ENCODE results near the gene PLEKHH2. TPM values are rescaled to one million over a fixed set of nuclear protein-coding genes. Genes with fewer than 3 reads are reported as not detected.

Gene PLEKHH2
- total and polyA plus RNA-seq, 2 of the 13 experiments (the other 11 are each of a cell fraction or from before 2014, with no cell fraction given), result 1.1 to 3.0 TPM

DNA sequence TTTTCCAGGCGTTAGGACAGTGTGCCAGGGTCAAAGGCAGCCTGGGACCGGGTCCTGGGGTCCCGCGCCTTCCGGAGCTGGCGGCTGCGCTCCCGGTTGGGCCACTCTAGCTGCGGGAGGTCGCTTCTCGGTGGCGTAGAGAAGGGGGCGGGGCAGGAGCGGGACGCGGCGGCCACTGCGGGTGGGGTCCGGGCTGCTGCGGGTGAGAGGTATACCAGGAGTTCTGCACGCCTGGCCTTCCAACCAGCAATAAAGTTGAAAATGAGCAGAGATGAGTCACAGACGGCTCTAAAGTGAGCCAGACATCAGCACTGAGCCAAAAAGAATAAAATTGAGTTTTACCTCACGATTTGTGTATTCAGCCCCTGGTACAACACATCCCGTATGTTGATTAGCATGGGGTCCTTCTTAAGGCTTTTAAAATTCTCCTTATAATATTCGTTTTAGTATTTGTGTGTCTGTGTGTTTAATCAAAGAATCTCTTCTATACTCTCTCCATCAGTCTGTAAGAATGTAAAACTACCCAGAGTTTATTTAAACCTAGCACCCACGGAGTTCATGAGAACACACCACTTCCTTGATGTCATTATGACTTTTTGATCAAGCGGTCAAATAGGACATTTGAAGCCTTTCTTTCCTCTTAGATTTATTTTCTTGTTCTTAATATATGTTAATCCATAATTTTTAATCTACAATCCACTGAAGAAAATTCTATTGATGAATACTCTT, 39.4 kb downstream of the PLEKHH2 start, which contains the start of gene C1GALT1C1L (continued):
- TF ChIP-seq, protein P1, sequence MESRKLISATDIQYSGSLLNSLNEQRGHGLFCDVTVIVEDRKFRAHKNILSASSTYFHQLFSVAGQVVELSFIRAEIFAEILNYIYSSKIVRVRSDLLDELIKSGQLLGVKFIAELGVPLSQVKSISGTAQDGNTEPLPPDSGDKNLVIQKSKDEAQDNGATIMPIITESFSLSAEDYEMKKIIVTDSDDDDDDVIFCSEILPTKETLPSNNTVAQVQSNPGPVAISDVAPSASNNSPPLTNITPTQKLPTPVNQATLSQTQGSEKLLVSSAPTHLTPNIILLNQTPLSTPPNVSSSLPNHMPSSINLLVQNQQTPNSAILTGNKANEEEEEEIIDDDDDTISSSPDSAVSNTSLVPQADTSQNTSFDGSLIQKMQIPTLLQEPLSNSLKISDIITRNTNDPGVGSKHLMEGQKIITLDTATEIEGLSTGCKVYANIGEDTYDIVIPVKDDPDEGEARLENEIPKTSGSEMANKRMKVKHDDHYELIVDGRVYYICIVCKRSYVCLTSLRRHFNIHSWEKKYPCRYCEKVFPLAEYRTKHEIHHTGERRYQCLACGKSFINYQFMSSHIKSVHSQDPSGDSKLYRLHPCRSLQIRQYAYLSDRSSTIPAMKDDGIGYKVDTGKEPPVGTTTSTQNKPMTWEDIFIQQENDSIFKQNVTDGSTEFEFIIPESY (CRISPR knock-in tag; IDR thresholded peaks at IDR 0.05), result peak; percentile 65; the same call in 1 of the 2 replicates
- TF ChIP-seq PITX1 (CRISPR knock-in tag; IDR thresholded peaks at IDR 0.05) (0 out of 2 replicates have a peak, but pooled peaks have one; percentile 32), MEIS2 (CRISPR knock-in tag; IDR thresholded peaks at IDR 0.05) (no peak), ZFY (CRISPR knock-in tag; IDR thresholded peaks at IDR 0.05) (peak; percentile 42; the same call in 1 of the 2 replicates), CBX5 (CRISPR knock-in tag; IDR thresholded peaks at IDR 0.05; ENCODE audit: borderline replicate concordance) (peak; percentile 78; the same call in 1 of the 2 replicates), MYC (CRISPR knock-in tag; IDR thresholded peaks at IDR 0.05; ENCODE audit: borderline replicate concordance) (peak; percentile 41; the same call in 1 of the 2 replicates), MTF2 (CRISPR knock-in tag; IDR thresholded peaks at IDR 0.05; ENCODE audit: borderline replicate concordance) (peak; percentile 80; the same call in 1 of the 2 replicates), ZNF296 (CRISPR knock-in tag; conservative IDR thresholded peaks at IDR 0.05) (no peak), RBM39 (IDR thresholded peaks at IDR 0.05; ENCODE audit: low read depth, low read length, poor library complexity, severe bottlenecking) (peak; percentile 69), KLF16 (CRISPR knock-in tag; IDR thresholded peaks at IDR 0.05) (peak in 1 of 2 experiments; percentile 83; a peak in 2 of 4 replicates), HNRNPUL1 (IDR thresholded peaks at IDR 0.05; ENCODE audit: low read depth, low read length) (no peak), ARID2 (CRISPR knock-in tag; IDR thresholded peaks at IDR 0.05; ENCODE audit: borderline replicate concordance) (peak; percentile 64; the same call in 1 of the 2 replicates)
- TF ChIP-seq, protein P2, sequence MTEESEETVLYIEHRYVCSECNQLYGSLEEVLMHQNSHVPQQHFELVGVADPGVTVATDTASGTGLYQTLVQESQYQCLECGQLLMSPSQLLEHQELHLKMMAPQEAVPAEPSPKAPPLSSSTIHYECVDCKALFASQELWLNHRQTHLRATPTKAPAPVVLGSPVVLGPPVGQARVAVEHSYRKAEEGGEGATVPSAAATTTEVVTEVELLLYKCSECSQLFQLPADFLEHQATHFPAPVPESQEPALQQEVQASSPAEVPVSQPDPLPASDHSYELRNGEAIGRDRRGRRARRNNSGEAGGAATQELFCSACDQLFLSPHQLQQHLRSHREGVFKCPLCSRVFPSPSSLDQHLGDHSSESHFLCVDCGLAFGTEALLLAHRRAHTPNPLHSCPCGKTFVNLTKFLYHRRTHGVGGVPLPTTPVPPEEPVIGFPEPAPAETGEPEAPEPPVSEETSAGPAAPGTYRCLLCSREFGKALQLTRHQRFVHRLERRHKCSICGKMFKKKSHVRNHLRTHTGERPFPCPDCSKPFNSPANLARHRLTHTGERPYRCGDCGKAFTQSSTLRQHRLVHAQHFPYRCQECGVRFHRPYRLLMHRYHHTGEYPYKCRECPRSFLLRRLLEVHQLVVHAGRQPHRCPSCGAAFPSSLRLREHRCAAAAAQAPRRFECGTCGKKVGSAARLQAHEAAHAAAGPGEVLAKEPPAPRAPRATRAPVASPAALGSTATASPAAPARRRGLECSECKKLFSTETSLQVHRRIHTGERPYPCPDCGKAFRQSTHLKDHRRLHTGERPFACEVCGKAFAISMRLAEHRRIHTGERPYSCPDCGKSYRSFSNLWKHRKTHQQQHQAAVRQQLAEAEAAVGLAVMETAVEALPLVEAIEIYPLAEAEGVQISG (CRISPR knock-in tag; IDR thresholded peaks at IDR 0.05), result peak; percentile 100
- TF ChIP-seq, protein P3, sequence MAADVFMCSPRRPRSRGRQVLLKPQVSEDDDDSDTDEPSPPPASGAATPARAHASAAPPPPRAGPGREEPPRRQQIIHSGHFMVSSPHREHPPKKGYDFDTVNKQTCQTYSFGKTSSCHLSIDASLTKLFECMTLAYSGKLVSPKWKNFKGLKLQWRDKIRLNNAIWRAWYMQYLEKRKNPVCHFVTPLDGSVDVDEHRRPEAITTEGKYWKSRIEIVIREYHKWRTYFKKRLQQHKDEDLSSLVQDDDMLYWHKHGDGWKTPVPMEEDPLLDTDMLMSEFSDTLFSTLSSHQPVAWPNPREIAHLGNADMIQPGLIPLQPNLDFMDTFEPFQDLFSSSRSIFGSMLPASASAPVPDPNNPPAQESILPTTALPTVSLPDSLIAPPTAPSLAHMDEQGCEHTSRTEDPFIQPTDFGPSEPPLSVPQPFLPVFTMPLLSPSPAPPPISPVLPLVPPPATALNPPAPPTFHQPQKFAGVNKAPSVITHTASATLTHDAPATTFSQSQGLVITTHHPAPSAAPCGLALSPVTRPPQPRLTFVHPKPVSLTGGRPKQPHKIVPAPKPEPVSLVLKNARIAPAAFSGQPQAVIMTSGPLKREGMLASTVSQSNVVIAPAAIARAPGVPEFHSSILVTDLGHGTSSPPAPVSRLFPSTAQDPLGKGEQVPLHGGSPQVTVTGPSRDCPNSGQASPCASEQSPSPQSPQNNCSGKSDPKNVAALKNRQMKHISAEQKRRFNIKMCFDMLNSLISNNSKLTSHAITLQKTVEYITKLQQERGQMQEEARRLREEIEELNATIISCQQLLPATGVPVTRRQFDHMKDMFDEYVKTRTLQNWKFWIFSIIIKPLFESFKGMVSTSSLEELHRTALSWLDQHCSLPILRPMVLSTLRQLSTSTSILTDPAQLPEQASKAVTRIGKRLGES (CRISPR knock-in tag; IDR thresholded peaks at IDR 0.05; ENCODE audit: borderline replicate concordance), result no peak
- TF ChIP-seq, protein P4, sequence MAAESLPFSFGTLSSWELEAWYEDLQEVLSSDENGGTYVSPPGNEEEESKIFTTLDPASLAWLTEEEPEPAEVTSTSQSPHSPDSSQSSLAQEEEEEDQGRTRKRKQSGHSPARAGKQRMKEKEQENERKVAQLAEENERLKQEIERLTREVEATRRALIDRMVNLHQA (CRISPR knock-in tag; IDR thresholded peaks at IDR 0.05), result no peak
- TF ChIP-seq, protein P5, sequence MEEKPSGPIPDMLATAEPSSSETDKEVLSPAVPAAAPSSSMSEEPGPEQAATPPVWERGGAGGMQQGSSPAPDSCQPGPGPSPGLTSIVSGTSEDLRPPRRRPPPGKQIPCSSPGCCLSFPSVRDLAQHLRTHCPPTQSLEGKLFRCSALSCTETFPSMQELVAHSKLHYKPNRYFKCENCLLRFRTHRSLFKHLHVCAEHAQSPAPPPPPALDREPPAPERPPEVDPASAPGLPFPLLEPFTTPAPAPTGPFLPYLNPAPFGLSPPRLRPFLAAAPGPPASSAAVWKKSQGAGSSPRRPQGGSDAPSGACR (CRISPR knock-in tag; IDR thresholded peaks at IDR 0.05), result 0 out of 2 replicates have a peak, but pooled peaks have one; percentile 32
